HCT116 (cell line): ENCODE data around the gene RPS13.
"Not testable (repeated sequence)": the region's sequence is repeated elsewhere in the genome, so short reads cannot be mapped to it uniquely, and the experiment has no call there.

ENCODE experiments used
- EZH2 ChIP-seq: fragments of 200-600 bp; sonication (generic); IDR thresholded peaks from 2 replicates; pipeline ENCODE4 v1.6.1; 2017; ENCODE audit warnings: antibody characterized with exemption, mixed run types
- EZH2phosphoT487 ChIP-seq: fragments of 200-600 bp; IDR thresholded peaks from 2 replicates; pipeline ENCODE4 v1.6.1; 2018; ENCODE audit warnings: antibody characterized with exemption, borderline replicate concordance
- POLR2AphosphoS5 ChIP-seq: IDR thresholded peaks from 2 replicates; pipeline ENCODE4 v1.6.1; 2011; ENCODE audit warnings: mild to moderate bottlenecking, low read depth, low read length, moderate library complexity
- RAD21 ChIP-seq: IDR thresholded peaks from 2 replicates; pipeline ENCODE4 v1.6.1; 2012; ENCODE audit warnings: low read depth, mild to moderate bottlenecking
- SRF ChIP-seq: IDR thresholded peaks from 2 replicates; pipeline ENCODE4 v1.6.1; 2012; ENCODE audit warnings: low read depth
- YY1 ChIP-seq: IDR thresholded peaks from 2 replicates; pipeline ENCODE4 v1.6.1; 2011; ENCODE audit warnings: low read length, low read depth, moderate library complexity, mild to moderate bottlenecking; ENCODE audit not compliant: insufficient replicate concordance; ENCODE audit errors: extremely low read depth
- ZFX ChIP-seq: fragments of 450-650 bp; IDR thresholded peaks from 2 replicates; pipeline ENCODE4 v1.6.1; 2017
- TF ChIP-seq, protein P1 (sequence below), 3 experiments: fragments of 200-600 bp in 1 of 3; sonication (generic) in 1 of 3; IDR thresholded peaks in 2 of 3; conservative IDR thresholded peaks in 1 of 3; 2 replicates each; pipeline ENCODE4 v1.5.1; 2012 to 2017; ENCODE audit warnings: low read depth in 2 of 3, low read length in 2 of 3, antibody characterized with exemption in 1 of 3, borderline replicate concordance in 1 of 3, control low read depth in 1 of 3, mild to moderate bottlenecking in 1 of 3, mixed read lengths in 1 of 3, mixed run types in 1 of 3, moderate library complexity in 1 of 3; ENCODE audit not compliant: insufficient read depth in 1 of 3

DNA sequence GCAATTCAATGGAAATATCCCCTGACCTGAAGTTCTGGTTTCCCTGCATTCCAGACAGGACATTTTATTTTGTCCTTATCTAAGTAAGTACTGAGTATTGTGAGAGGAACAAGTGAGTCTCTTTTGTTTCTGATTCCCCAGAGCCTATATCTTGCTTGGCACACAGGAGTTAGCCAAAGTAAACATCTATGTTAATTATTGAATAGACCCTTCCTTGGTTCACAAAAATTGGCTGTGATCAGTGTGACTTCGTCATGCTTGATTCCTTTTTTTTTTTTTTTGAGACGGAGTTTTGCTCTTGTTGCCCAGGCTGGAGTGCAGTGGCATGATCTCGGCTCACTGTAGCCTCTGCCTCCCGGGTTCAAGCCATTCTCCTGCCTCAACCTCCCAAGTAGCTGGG, 29.0 kb downstream of the RPS13 start:
- TF ChIP-seq EZH2, RAD21, SRF, POLR2AphosphoS5, YY1, EZH2phosphoT487, ZFX: not testable (repeated sequence)
- TF ChIP-seq, protein P1, sequence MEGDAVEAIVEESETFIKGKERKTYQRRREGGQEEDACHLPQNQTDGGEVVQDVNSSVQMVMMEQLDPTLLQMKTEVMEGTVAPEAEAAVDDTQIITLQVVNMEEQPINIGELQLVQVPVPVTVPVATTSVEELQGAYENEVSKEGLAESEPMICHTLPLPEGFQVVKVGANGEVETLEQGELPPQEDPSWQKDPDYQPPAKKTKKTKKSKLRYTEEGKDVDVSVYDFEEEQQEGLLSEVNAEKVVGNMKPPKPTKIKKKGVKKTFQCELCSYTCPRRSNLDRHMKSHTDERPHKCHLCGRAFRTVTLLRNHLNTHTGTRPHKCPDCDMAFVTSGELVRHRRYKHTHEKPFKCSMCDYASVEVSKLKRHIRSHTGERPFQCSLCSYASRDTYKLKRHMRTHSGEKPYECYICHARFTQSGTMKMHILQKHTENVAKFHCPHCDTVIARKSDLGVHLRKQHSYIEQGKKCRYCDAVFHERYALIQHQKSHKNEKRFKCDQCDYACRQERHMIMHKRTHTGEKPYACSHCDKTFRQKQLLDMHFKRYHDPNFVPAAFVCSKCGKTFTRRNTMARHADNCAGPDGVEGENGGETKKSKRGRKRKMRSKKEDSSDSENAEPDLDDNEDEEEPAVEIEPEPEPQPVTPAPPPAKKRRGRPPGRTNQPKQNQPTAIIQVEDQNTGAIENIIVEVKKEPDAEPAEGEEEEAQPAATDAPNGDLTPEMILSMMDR (IDR thresholded peaks at IDR 0.05 in 2 of 3, conservative IDR thresholded peaks at IDR 0.05 in 1 of 3; ENCODE audit: borderline replicate concordance in 1 of 3, insufficient read depth in 1 of 3, low read depth in 2 of 3, low read length in 2 of 3), result not testable (repeated sequence)
